GM12872 (cell line): ENCODE results near the gene ATM.

Experiments used
- CTCF ChIP-seq: IDR thresholded peaks from 3 replicates; pipeline ENCODE4 v1.5.1; 2011; ENCODE audit warnings: low read depth, mild to moderate bottlenecking, low read length, moderate library complexity; ENCODE audit not compliant: insufficient read depth

ATM gene

GRCh38 chr11:108235633-108236032 is 12.8 kb downstream of the ATM start:
- TF ChIP-seq CTCF: no peak

GRCh38 chr11:108237058-108237481 is 14.2 kb downstream of the ATM start:
- no peak for TF ChIP-seq CTCF

- TF ChIP-seq CTCF: no peak
These were observed 16.2 kb downstream of the ATM start for GRCh38 chr11:108239076-108239475.

GRCh38 chr11:108241330-108242037 is 18.6 kb downstream of the ATM start:
- no peak for TF ChIP-seq CTCF

- no peak for TF ChIP-seq CTCF
These were observed 19.6 kb downstream of the ATM start for GRCh38 chr11:108242422-108242821.

GRCh38 chr11:108246308-108246707 is 23.4 kb downstream of the ATM start:
- no peak for TF ChIP-seq CTCF

GRCh38 chr11:108246885-108247284 is 24.0 kb downstream of the ATM start:
- no peak for TF ChIP-seq CTCF
